Nephron progenitor cell (in vitro differentiated cells): ENCODE data around the gene CHD6.

ENCODE experiments used
- DNase-seq: peaks from one replicate; pipeline ENCODE4 v3.0.0; 2021
- H3K27ac Mint-ChIP-seq: 2 replicates; pipeline ENCODE4 v1.8.0; 2021; ENCODE audit warnings: mild to moderate bottlenecking, moderate library complexity, mixed read lengths
- H3K27me3 Mint-ChIP-seq: 2 replicates; pipeline ENCODE4 v1.8.0; 2021; ENCODE audit warnings: mild to moderate bottlenecking, low read depth, mixed read lengths; ENCODE audit not compliant: poor library complexity
- H3K36me3 Mint-ChIP-seq: 2 replicates; pipeline ENCODE4 v1.8.0; 2021; ENCODE audit warnings: low read depth, mixed read lengths
- H3K4me1 Mint-ChIP-seq: 2 replicates; pipeline ENCODE4 v1.8.0; 2021; ENCODE audit warnings: mixed read lengths
- H3K4me3 Mint-ChIP-seq: 2 replicates; pipeline ENCODE4 v1.8.0; 2021; ENCODE audit warnings: mild to moderate bottlenecking, moderate library complexity, mixed read lengths
- H3K9me3 Mint-ChIP-seq: 2 replicates; pipeline ENCODE4 v1.8.0; 2021; ENCODE audit warnings: mild to moderate bottlenecking, moderate library complexity, mixed read lengths
- CTCF ChIP-seq: fragments of 200-600 bp; sonication (generic); IDR thresholded peaks from 2 replicates; pipeline ENCODE4 v1.5.0; 2021; ENCODE audit warnings: antibody characterized with exemption

CHD6 gene

DNA sequence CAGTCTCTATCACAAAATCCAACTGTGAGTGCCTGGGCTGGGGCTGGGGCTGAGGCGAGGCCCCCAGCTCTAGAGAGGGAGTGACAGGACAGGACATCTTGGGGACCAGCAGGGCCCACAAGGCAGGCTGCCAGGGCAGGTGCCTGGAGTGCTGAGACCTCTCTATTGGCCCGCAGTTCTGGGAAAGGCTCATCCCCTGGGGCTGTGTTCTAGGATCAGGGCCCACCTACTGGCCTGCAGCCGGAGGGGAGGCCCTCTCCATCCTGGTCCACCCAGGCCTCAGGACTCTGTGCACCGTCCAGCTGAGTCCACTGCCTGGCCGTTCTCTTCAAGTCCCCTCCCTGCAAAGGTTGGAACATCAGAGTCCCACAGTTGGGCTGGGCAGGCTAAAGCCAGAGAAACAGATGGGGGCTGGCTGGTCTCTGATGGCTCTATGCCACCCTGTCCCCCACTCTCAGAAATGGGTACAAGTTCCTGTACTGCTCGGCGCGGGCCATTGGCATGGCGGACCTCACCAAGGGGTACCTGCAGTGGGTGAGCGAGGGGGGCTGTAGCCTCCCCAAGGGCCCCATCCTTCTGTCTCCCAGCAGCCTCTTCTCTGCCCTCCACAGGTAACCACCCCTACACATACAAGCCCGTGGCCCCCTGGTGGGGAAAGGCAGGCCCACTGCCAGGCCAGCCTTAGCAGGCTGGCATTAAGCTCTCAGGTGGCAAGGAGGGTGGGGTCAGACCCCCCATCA lies 260.6 kb downstream of the CHD6 start:
- H3K27me3 Mint-ChIP-seq = peaks cover 9% of the 10 kb centered on the region
- H3K9me3 Mint-ChIP-seq = no peaks in the 10 kb centered on the region

GRCh38 chr20:41356951-41357350 lies 261.2 kb downstream of the CHD6 start:
- TF ChIP-seq CTCF = no peak
- Mint-ChIP-seq H3K4me3 (no peak overlapping the region), H3K4me1 (no peaks in the 10 kb centered on the region), H3K36me3 (no peaks in the 10 kb centered on the region), H3K27me3 (peaks cover 9% of the 10 kb centered on the region), H3K9me3 (no peaks in the 10 kb centered on the region), H3K27ac (no peak overlapping the region)
- DNase-seq = no peak

More for the DNA sequence above, 260.6 kb downstream of the CHD6 start:
- H3K4me3 Mint-ChIP-seq = no peak overlapping the region
- DNase-seq = no peak
- no peaks in the 10 kb centered on the region for H3K36me3 Mint-ChIP-seq
- no peak overlapping the region for H3K27ac Mint-ChIP-seq
- no peaks in the 10 kb centered on the region for H3K4me1 Mint-ChIP-seq
- no peak for TF ChIP-seq CTCF

GRCh38 chr20:41355598-41356203 lies 262.5 kb downstream of the CHD6 start:
- DNase-seq = no peak
- no peaks in the 10 kb centered on the region for H3K9me3 Mint-ChIP-seq
- no peak overlapping the region for H3K4me3 Mint-ChIP-seq
- no peak for TF ChIP-seq CTCF
- H3K27ac Mint-ChIP-seq = no peak overlapping the region
- no peaks in the 10 kb centered on the region for H3K4me1 Mint-ChIP-seq
- no peaks in the 10 kb centered on the region for H3K36me3 Mint-ChIP-seq
- H3K27me3 Mint-ChIP-seq = peaks cover 9% of the 10 kb centered on the region

- no peaks in the 10 kb centered on the region for H3K9me3 Mint-ChIP-seq
- H3K4me3 Mint-ChIP-seq = no peak overlapping the region
- TF ChIP-seq CTCF = no peak
- H3K36me3 Mint-ChIP-seq = no peaks in the 10 kb centered on the region
- no peak overlapping the region for H3K27ac Mint-ChIP-seq
- peaks cover 6% of the 10 kb centered on the region for H3K27me3 Mint-ChIP-seq
- no peak for DNase-seq
- no peaks in the 10 kb centered on the region for H3K4me1 Mint-ChIP-seq
Measured at GRCh38 chr20:41355192-41355591, 263.0 kb downstream of the CHD6 start.

DNA sequence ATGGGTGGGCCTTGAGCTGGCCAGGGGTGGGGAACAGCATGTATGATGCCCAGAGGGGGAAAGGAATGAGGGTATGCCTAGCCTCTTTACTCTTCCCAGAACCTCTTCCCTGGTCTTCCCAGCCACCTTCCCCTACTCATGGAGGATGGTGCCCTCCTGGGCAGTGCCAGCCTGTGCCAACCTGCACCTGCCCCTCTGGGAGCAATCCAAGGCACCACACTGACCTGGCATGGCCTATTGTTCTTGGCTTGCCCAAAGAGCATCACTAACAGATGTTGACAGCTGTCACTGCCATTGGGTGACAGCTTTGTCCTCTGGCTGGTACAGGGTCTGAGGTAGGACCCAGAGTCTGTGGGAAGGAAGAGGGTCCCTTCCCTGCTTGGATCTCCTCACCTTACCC lies 264.6 kb downstream of the CHD6 start:
- Mint-ChIP-seq H3K9me3 (no peaks in the 10 kb centered on the region), H3K27ac (no peak overlapping the region), H3K4me3 (no peak overlapping the region), H3K4me1 (no peaks in the 10 kb centered on the region), H3K36me3 (no peaks in the 10 kb centered on the region), H3K27me3 (peaks cover 5% of the 10 kb centered on the region)
- TF ChIP-seq CTCF = no peak
- no peak for DNase-seq

DNA sequence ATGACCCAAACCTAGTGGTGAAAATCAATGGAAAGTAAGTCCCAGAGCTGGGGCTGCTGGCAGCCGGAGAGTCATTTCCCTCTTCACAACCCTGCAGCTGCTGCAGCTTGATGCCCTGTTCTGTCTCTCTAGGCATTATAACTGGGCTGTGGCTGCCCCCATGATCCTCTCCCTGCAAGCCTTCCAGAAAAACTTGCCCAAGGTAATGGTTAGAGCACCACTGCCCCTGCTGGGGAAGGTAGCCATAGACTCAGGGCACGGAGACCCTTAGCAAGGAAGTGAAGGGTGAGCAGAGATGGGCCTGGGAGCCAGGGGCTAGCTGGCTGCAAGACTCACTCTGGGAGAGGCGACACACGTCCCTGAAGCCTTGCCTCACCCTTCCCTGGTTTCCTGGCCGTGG lies 265.5 kb downstream of the CHD6 start:
- Mint-ChIP-seq H3K36me3 (no peaks in the 10 kb centered on the region), H3K4me3 (no peak overlapping the region), H3K4me1 (peaks cover 3% of the 10 kb centered on the region), H3K27ac (no peak overlapping the region), H3K9me3 (no peaks in the 10 kb centered on the region), H3K27me3 (peaks cover 5% of the 10 kb centered on the region)
- no peak for DNase-seq
- TF ChIP-seq CTCF = no peak
